LHCN-M2 (cell line): ENCODE results near the gene P4HTM. TPM values are rescaled to one million over a fixed set of nuclear protein-coding genes. Genes with fewer than 3 reads are reported as not detected.
A peak's percentile ranks its signal among the peaks of the same experiment; 100 is the strongest.
"Not testable (repeated sequence)": the region's sequence is repeated elsewhere in the genome, so short reads cannot be mapped to it uniquely, and the experiment has no call there.

Experiments used
- DNase-seq: peaks from one replicate; pipeline ENCODE4 v3.0.0-alpha.2; 2012; ENCODE audit warnings: low read depth
- total RNA-seq: library from RNA; depleted of rRNA; stranded (reverse); fragments of >200 nt; gene quantifications from 2 replicates; pipeline ENCODE4 v1.2.3, GENCODE V29; 2014

P4HTM gene
- total RNA-seq, 1 experiment from 2014 or later = 21.0 TPM

DNA sequence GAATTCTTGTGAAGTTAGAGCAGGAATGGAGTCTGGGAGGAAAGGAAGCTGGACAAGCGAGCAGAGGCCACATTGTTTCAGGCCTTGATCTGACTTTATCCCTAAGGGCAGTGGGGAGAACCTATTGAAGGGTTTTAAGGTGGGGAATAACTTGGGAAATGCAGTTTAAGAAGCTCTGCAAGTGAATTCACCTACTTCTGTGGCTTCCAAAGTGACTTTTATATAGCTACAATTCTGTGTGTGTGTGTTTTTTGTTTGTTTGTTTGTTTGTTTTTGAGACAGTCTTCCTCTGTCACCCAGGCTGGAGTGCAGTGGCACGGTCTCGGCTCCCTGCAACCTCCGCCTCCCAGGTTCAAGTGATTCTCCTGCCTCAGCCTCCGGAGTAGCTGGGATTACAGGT is 18.6 kb downstream of the P4HTM start:
- not testable (repeated sequence) for DNase-seq

DNA sequence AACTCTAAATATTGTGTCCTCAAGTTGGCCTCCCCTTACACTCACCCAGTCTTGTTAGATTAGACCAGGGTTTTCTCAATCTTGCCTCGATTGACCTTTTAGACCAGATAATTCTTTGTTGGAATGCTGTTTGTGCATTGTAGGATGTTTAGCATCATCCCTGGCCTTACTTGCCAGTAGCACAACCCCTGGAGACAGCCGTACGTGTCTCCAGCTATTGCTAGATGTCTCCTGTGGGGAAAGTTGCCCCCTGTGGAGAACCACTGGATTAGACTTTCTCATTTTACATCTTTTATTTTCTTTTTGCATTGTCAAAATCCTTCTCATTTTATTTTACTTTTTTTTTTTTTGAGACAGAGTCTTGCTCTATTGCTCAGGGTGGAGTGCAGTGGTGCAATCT is 19.4 kb downstream of the P4HTM start:
- no peak for DNase-seq

DNA sequence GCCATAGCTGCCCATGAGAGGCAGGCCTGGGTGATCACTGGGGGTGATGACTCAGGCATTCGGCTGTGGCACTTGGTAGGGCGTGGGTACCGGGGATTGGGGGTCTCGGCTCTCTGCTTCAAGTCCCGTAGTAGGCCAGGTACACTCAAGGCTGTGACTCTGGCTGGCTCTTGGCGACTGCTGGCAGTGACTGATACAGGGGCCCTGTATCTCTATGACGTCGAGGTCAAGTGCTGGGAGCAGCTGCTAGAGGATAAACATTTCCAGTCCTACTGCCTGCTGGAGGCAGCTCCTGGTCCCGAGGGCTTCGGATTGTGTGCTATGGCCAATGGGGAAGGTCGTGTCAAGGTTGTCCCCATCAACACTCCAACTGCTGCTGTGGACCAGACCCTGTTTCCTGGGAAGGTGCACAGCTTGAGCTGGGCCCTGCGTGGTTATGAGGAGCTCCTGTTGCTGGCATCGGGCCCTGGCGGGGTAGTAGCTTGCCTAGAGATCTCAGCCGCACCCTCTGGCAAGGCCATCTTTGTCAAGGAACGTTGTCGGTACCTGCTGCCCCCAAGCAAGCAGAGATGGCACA is 22.5 kb downstream of the P4HTM start:
- no peak for DNase-seq

GRCh38 chr3:49013113-49013737 is 23.2 kb downstream of the P4HTM start:
- DNase-seq = no peak

- peak; percentile 50 for DNase-seq
Measured at GRCh38 chr3:49013738-49014660, 24.0 kb downstream of the P4HTM start.

DNA sequence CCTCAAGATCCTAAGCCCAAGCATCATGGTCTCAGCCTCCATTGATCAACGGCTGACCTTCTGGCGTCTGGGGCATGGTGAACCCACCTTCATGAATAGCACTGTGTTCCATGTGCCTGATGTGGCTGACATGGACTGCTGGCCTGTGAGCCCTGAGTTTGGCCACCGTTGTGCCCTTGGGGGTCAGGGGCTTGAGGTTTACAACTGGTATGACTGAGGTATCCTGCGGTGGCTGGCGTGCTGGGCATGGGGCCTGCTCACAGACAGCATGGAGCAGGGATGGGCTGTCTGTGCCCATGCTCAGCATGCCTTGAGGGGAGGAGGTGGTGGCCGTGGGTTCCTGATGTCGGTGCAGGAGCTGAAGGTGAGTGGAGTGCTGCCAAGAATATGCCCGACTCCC is 25.0 kb downstream of the P4HTM start:
- DNase-seq = no peak

- DNase-seq = no peak
Measured at GRCh38 chr3:49015765-49016164, 25.7 kb downstream of the P4HTM start.

DNA sequence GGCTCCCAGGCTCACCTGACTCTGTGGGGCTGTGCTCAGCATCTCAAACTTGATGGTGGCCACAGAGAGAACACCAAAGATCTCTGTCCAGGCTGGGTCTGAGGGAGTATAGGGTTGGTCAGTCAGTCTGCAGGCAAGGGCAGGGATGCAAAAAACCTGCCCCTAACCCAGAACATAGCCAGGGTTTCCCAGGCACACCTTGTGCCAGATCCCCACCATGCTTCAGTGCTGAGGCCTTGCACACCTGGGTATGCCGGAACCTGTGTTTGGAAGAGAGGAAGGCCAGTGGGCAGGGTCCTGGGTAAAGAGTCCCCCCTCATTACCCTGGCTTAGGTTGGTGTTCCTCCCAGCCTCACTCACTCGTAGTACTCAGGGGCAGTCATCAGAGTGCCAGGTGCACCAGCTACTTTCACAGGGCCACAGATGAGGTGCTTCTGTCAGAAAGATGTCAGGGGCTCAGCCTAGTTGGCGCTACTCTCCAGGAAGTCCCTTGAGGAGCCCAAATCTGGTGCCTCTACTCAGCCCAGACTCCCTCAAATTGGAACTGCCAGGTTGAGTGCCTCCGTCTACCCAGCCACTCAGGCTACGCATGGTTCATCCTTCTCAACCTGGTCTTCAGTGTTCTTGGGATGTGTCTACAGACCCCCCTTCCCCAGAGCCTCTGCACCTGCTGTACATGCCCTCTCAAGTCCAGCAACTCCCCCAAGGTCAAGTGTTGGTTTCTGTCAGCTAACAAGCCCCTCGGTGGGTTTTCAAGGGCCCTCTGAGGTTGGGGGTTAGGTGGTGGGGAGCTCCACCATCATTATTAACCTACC is 26.6 kb downstream of the P4HTM start:
- no peak for DNase-seq

GRCh38 chr3:49017229-49017970 is 27.4 kb downstream of the P4HTM start:
- no peak for DNase-seq

DNA sequence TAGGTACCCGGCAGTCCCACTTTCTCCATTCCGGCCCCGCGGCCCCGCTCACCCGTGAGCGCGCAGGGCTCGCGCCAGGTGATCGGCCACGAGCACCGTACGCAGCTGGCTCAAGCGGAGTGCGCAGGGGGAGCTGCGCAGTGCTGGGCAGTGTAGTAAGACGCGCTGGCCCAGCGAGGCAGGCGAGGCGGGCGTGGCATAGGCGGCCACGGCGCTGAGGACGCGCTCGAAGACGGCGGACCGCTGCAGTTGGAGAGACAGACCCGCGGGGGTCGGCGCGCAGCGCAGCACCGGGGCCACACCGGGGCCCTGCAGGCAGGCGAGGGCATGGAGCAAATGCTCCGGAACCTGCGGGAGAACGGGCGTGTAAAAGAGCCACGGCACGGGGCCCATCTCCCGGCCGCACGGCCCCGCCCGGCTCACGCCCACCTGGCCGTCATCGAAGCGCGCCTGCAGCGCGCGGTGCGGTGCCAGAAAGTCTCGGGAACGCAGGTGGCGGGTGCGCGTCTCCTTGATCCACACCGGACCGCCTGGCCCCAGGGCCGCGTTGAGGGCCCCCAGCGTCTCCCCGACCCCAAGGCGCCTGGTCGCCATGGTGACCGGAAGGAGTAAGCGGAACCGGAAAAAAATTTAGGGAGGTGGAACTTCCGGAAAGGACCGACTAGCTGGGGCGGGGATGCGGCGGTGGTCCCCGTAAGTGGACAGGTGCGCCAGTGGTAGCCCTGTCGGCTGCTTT is 28.1 kb downstream of the P4HTM start, which contains the start of gene DALRD3:
DALRD3 (minus strand) TSS at position 610 of the 736 bp plus-strand sequence; CDS start at position 594, 16 bp downstream.
- DNase-seq = peak; percentile 55

- no peak for DNase-seq
Measured at GRCh38 chr3:49018707-49019006, 28.6 kb downstream of the P4HTM start.

DNA sequence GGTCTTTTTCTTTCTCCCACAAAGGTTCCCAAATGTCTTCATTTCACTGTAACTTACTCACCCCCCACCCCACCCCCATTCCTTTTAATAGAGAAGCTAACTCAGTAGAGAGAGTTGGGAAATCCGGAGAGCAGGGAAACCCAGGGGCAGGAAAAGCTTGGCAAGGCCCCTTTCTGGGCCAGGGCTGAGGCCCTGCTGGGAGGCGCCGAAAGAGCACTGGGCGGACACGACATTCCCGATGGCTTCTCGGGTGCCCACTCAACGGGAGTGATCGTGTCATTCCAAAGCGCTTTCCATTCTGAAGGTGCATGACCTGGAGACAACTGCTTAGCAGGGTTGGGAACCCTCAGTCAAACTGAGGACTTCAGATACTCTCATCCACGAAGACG is 29.9 kb downstream of the P4HTM start:
- DNase-seq = no peak

DNA sequence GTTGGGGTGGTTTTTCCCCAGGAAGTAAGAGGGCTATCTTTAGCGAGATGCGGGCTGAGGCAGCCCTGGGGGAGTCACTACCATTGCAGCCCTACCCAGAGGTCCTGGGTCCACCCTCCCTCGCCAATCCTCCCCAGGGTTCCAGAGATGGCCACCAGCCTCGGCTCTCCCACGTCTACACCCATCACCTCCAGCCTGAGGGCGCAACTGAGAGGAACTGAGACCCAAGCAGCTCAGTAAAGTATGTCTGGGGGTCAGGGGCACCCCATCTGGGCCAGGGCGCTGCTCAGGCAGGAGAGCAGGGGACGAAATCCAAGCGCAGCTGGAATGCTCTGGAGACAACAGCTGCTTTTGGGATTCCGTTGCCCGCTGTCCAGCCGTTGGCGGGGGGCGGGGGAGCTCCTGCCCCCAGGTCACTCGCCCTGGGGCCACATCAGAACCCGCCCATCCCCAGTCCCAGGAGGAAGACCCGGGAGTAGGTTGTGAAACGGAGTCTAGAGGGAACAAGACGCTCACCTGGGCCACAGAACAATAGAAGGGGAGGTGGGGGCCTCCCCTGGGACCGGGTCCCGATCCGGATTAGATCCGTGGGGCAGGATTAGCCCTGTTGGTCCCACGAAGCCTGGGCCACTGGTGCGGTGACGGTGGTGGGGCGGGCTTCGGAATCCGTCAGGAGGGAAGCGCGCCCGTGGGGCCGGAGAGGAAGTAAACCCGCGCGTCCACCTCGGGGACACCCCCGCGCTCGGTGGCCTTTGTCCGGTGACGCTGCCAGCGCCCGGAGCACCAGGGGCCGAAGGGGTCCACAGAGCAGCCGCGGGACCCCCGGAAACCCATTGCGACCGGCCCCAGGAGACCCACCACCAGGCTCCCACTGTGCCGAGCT is 30.5 kb downstream of the P4HTM start:
- DNase-seq = peak; percentile 65

DNA sequence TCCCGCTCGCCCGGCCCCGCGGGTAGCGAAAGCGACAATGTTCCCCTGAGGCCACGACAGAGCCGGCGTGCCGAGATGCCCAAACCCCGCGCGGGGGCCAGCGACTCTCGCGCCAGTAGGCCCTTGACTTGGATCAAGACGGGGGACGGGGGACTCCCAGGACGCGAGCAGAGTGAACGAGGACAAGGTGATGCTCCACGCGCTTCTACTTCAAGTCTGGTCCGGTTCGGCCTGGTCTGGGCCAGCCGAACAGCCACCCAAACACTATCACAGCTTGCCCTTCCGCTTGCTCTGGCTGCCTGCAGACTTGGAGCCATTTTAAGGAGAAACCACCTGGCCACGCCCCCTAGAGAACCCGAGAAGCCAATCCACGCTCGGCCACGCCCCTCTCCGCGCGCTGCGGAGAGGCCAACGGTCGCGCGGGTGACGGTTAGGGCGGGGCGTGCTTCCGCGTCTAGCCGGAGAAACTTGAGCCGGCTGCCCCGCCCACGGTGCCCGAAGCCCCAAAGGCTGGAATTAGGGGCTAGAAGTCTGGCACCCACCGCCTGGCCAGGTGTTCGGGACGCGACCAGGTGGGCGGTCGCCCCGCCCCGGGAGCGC is 31.3 kb downstream of the P4HTM start:
- DNase-seq = peak; percentile 97

- DNase-seq = peak; percentile 94
Measured at GRCh38 chr3:49021813-49022687, 32.0 kb downstream of the P4HTM start, which contains the start of gene NDUFAF3. TSS of gene NDUFAF3 (plus strand) at chr3:49022121. CDS start at chr3:49022145, 24 bp downstream.

- no peak for DNase-seq
Measured at GRCh38 chr3:49022688-49023171, 32.7 kb downstream of the P4HTM start.

- DNase-seq = no peak
Measured at GRCh38 chr3:49023775-49024174, 33.7 kb downstream of the P4HTM start.

GRCh38 chr3:49024449-49024848 is 34.4 kb downstream of the P4HTM start:
- DNase-seq = no peak
